Colonic mucosa (tissue), 4 donors: ENCODE results near the gene ZBTB7B. TPM values are rescaled to one million over a fixed set of nuclear protein-coding genes. Genes with fewer than 3 reads are reported as not detected.

Experiments
- DNase-seq: peaks from one replicate; pipeline ENCODE4 v3.0.0-alpha.2; 2020
- H3K27ac ChIP-seq: fragments of 200-600 bp; one replicate; pipeline ENCODE4 v1.8.0; 2021
- H3K27me3 ChIP-seq: fragments of 200-600 bp; one replicate; pipeline ENCODE4 v1.8.0; 2021
- H3K36me3 ChIP-seq: fragments of 200-600 bp; one replicate; pipeline ENCODE4 v1.8.0; 2021
- H3K4me1 ChIP-seq: fragments of 200-600 bp; one replicate; pipeline ENCODE4 v1.8.0; 2021; ENCODE audit warnings: mild to moderate bottlenecking
- H3K4me3 ChIP-seq: fragments of 200-600 bp; one replicate; pipeline ENCODE4 v1.8.0; 2021
- H3K9ac ChIP-seq, 2 donors: one replicate each; pipeline ENCODE4 v1.7.0; 2013; ENCODE audit warnings: control low read depth in 2 of 2, low read depth in 2 of 2, low read length in 2 of 2
- H3K9me3 ChIP-seq: fragments of 200-600 bp; one replicate; pipeline ENCODE4 v1.8.0; 2021
- CTCF ChIP-seq: fragments of 200-600 bp; IDR thresholded peaks from one replicate; pipeline ENCODE4 v1.8.0; 2022; ENCODE audit warnings: antibody characterized with exemption, mild to moderate bottlenecking
- intact Hi-C: fragments of 100-400 bp; cut with DNase I; formaldehyde crosslinking; loops from one replicate; pipeline ENCODE4 v1.14.1; 2022
- total RNA-seq, 2 donors: library from RNA; stranded (reverse); fragmentation: NEBNext Ultra II Directional in 1 of 2; extraction: Animal tissue kit (Norgen Biotek cat#: 25700) in 1 of 2; gene quantifications; one replicate each; pipeline ENCODE4 v1.2.1, GENCODE V29; 2021
- donor health status: healthy.
- donor health status: DM: no; HTN: no; CAD: no.
- donor health status: DM: no; HTN: no; CAD: no.

The ZBTB7B gene
- total RNA-seq: 100 to 1,000 TPM; 185 to 205 TPM

- Histone ChIP-seq H3K27ac (peak within 1 kb of the TSS; percentile 95), H3K27me3 (no peaks in the 10 kb centered on the region), H3K4me3 (peak within 1 kb of the TSS; percentile 83), H3K9me3 (no peaks in the 10 kb centered on the region), H3K9ac (peak within 1 kb of the TSS; percentile 97 to 100), H3K4me1 (peaks cover 28% of the 10 kb centered on the region), H3K36me3 (no peaks in the 10 kb centered on the region)
- intact Hi-C loops: no loop called here
- DNase-seq: peak; percentile 59
- no peak for TF ChIP-seq CTCF
Measured at GRCh38 chr1:155002464-155003226, at the start of gene ZBTB7B. ZBTB7B (plus strand) TSS chr1:155002802; CDS start chr1:155014661, 11,859 bp downstream.

GRCh38 chr1:154953611-154954038 lies 49.0 kb upstream of the ZBTB7B start:
- Histone ChIP-seq H3K4me1 (peaks cover 7% of the 10 kb centered on the region), H3K4me3 (no peak overlapping the region), H3K27me3 (no peaks in the 10 kb centered on the region), H3K9me3 (no peaks in the 10 kb centered on the region), H3K9ac (peak overlapping the region in 1 of 2 donors; percentile 3), H3K27ac (no peak overlapping the region), H3K36me3 (no peaks in the 10 kb centered on the region)
- DNase-seq: no peak
- intact Hi-C loops: no loop called here
- TF ChIP-seq CTCF: no peak

- H3K36me3 ChIP-seq: no peaks in the 10 kb centered on the region
- no peak overlapping the region for H3K27ac ChIP-seq
- H3K27me3 ChIP-seq: no peaks in the 10 kb centered on the region
- H3K4me1 ChIP-seq: peaks cover 7% of the 10 kb centered on the region
- intact Hi-C loops: no loop called here
- H3K9me3 ChIP-seq: no peaks in the 10 kb centered on the region
- peak overlapping the region; percentile 51 for H3K4me3 ChIP-seq
- no peak for TF ChIP-seq CTCF
- DNase-seq: no peak
- peak overlapping the region; percentile 27 to 85 for H3K9ac ChIP-seq
Measured at GRCh38 chr1:154954541-154954940, 48.1 kb upstream of the ZBTB7B start.

GRCh38 chr1:154955039-154955717 lies 47.4 kb upstream of the ZBTB7B start:
- no peaks in the 10 kb centered on the region for H3K9me3 ChIP-seq
- H3K4me1 ChIP-seq: peaks cover 7% of the 10 kb centered on the region
- TF ChIP-seq CTCF: no peak
- peak overlapping the region; percentile 72 for H3K27ac ChIP-seq
- DNase-seq: peak; percentile 63
- peak overlapping the region; percentile 70 to 85 for H3K9ac ChIP-seq
- H3K36me3 ChIP-seq: no peaks in the 10 kb centered on the region
- no peaks in the 10 kb centered on the region for H3K27me3 ChIP-seq
- intact Hi-C loops: no loop called here
- peak overlapping the region; percentile 51 for H3K4me3 ChIP-seq

GRCh38 chr1:154955718-154956543 lies 46.7 kb upstream of the ZBTB7B start, which contains the start of gene PBXIP1:
PBXIP1 (minus strand) TSS chr1:154956099; CDS start chr1:154953721, 2,378 bp downstream.
- intact Hi-C loops: no loop called here
- H3K27me3 ChIP-seq: no peaks in the 10 kb centered on the region
- no peaks in the 10 kb centered on the region for H3K36me3 ChIP-seq
- TF ChIP-seq CTCF: no peak
- H3K9ac ChIP-seq: peak within 1 kb of the TSS; percentile 70 to 85
- no peaks in the 10 kb centered on the region for H3K9me3 ChIP-seq
- peak; percentile 92 for DNase-seq
- H3K27ac ChIP-seq: peak within 1 kb of the TSS; percentile 72
- peaks cover 14% of the 10 kb centered on the region for H3K4me1 ChIP-seq
- H3K4me3 ChIP-seq: peak within 1 kb of the TSS; percentile 51
